ENCODE results near the gene MAGI3.
"Not testable (repeated sequence)": the region's sequence is repeated elsewhere in the genome, so short reads cannot be mapped to it uniquely, and the experiment has no call there.

GRCh38 chr1:113412020-113412419 is 21.7 kb downstream of the MAGI3 start:
- TF ChIP-seq ATF7 (IDR thresholded peaks at IDR 0.05); ATF7 (CRISPR knock-in tag; IDR thresholded peaks at IDR 0.05); MXI1 (IDR thresholded peaks at IDR 0.05; ENCODE audit: borderline replicate concordance, low read depth, low read length); EP300 (IDR thresholded peaks at IDR 0.05; ENCODE audit: low read depth in 2 of 2, low read length in 2 of 2); EP300 (CRISPR knock-in tag; IDR thresholded peaks at IDR 0.05; ENCODE audit: borderline replicate concordance); FOXC1 (CRISPR knock-in tag; IDR thresholded peaks at IDR 0.05; ENCODE audit: borderline replicate concordance): not testable (repeated sequence)
